ENCODE measurements around the gene MAPKBP1. TPM values are rescaled to one million over a fixed set of nuclear protein-coding genes. Genes with fewer than 3 reads are reported as not detected.

MAPKBP1 gene
- total RNA-seq, 2 donors from 2014 or later, result 12.2 to 15.2 TPM

GRCh38 chr15:41838400-41838897 lies 64.2 kb downstream of the MAPKBP1 start, which contains the start of gene PLA2G4B:
PLA2G4B (plus strand) TSS chr15:41838847; CDS start chr15:41838914, 67 bp downstream.
- intact Hi-C loops (cut with DNase I, micrococcal nuclease), result no loop called here
- peak; percentile 94 for ATAC-seq
- DNase-seq, result peak; percentile 70 to 90

- intact Hi-C loops (cut with DNase I, micrococcal nuclease), result no loop called here
- no peak for ATAC-seq
- no peak for DNase-seq
Measured at GRCh38 chr15:41839781-41840491, 65.7 kb downstream of the MAPKBP1 start.

- intact Hi-C loops (cut with DNase I, micrococcal nuclease), result no loop called here
- no peak for ATAC-seq
- no peak for DNase-seq
Measured at GRCh38 chr15:41840673-41841072, 66.4 kb downstream of the MAPKBP1 start.

- DNase-seq, result no peak
- ATAC-seq, result no peak
- intact Hi-C loops (cut with DNase I, micrococcal nuclease), result no loop called here
Measured at GRCh38 chr15:41841131-41841530, 66.8 kb downstream of the MAPKBP1 start.

- ATAC-seq, result peak; percentile 23
- intact Hi-C loops (cut with DNase I, micrococcal nuclease), result no loop called here
- DNase-seq, result peak in 1 of 2 donors; percentile 27
Measured at GRCh38 chr15:41842229-41842628, 67.9 kb downstream of the MAPKBP1 start.

- intact Hi-C loops (cut with DNase I, micrococcal nuclease), result no loop called here
- no peak for DNase-seq
- no peak for ATAC-seq
Measured at GRCh38 chr15:41843571-41843970, 69.3 kb downstream of the MAPKBP1 start.

GRCh38 chr15:41844814-41845213 lies 70.5 kb downstream of the MAPKBP1 start:
- intact Hi-C loops (cut with DNase I, micrococcal nuclease), result no loop called here
- ATAC-seq, result no peak
- no peak for DNase-seq

GRCh38 chr15:41847206-41847605 lies 72.9 kb downstream of the MAPKBP1 start:
- no peak for ATAC-seq
- intact Hi-C loops (cut with DNase I, micrococcal nuclease), result no loop called here
- no peak for DNase-seq

GRCh38 chr15:41847981-41848380 lies 73.7 kb downstream of the MAPKBP1 start:
- ATAC-seq (no peak), DNase-seq (no peak)
- intact Hi-C loops (cut with DNase I, micrococcal nuclease), result no loop called here

- DNase-seq, result no peak
- intact Hi-C loops (cut with DNase I, micrococcal nuclease), result no loop called here
- no peak for ATAC-seq
Measured at GRCh38 chr15:41848631-41849030, 74.3 kb downstream of the MAPKBP1 start.

GRCh38 chr15:41849204-41849603 lies 74.9 kb downstream of the MAPKBP1 start:
- DNase-seq (no peak), ATAC-seq (no peak)
- intact Hi-C loops (cut with DNase I, micrococcal nuclease), result no loop called here

- ATAC-seq, result peak; percentile 11
- DNase-seq, result no peak
- intact Hi-C loops (cut with DNase I, micrococcal nuclease), result no loop called here
Measured at GRCh38 chr15:41849861-41850260, 75.6 kb downstream of the MAPKBP1 start.

- intact Hi-C loops (cut with DNase I, micrococcal nuclease), result no loop called here
- DNase-seq (no peak), ATAC-seq (peak; percentile 5)
Measured at GRCh38 chr15:41850482-41851166, 76.3 kb downstream of the MAPKBP1 start.

GRCh38 chr15:41851167-41851523 lies 76.9 kb downstream of the MAPKBP1 start:
- ATAC-seq (peak; percentile 12), DNase-seq (no peak)
- intact Hi-C loops (cut with DNase I, micrococcal nuclease), result no loop called here

GRCh38 chr15:41851755-41852370 lies 77.6 kb downstream of the MAPKBP1 start:
- DNase-seq, result no peak
- no peak for ATAC-seq
- intact Hi-C loops (cut with DNase I, micrococcal nuclease), result no loop called here

GRCh38 chr15:41852736-41853590 lies 78.7 kb downstream of the MAPKBP1 start:
- ATAC-seq (no peak), DNase-seq (no peak)
- intact Hi-C loops (cut with DNase I, micrococcal nuclease), result no loop called here

GRCh38 chr15:41853831-41854230 lies 79.5 kb downstream of the MAPKBP1 start:
- intact Hi-C loops (cut with DNase I, micrococcal nuclease), result no loop called here
- no peak for ATAC-seq

GRCh38 chr15:41854443-41854842 lies 80.2 kb downstream of the MAPKBP1 start:
- intact Hi-C loops (cut with DNase I, micrococcal nuclease), result no loop called here
- DNase-seq (no peak), ATAC-seq (no peak)

More at GRCh38 chr15:41853831-41854230, 79.5 kb downstream of the MAPKBP1 start:
- no peak for DNase-seq
